Keratinocyte (primary cell): ENCODE measurements around the gene DDX51. TPM values are rescaled to one million over a fixed set of nuclear protein-coding genes. Genes with fewer than 3 reads are reported as not detected.

Source experiments
- DNase-seq: peaks from one replicate; pipeline ENCODE4 v3.0.0-alpha.2; 2011; ENCODE audit warnings: low read depth, missing footprints, low spot score
- FAIRE-seq: peaks from 2 replicates; lab custom pipeline; 2011; peaks lifted over from hg19 to GRCh38; lab: Jason Lieb, UNC
- H2AFZ ChIP-seq: 2 replicates; pipeline ENCODE4 v1.6.0; 2012; ENCODE audit warnings: low read length, control low read depth, inconsistent platforms; ENCODE audit not compliant: control insufficient read depth
- H3K27ac ChIP-seq: 2 replicates; pipeline ENCODE4 v1.5.1; 2011; ENCODE audit warnings: low read length; ENCODE audit not compliant: control insufficient read depth, insufficient read depth
- H3K27me3 ChIP-seq: 3 replicates; pipeline ENCODE4 v1.6.0; 2011; ENCODE audit warnings: low read length; ENCODE audit not compliant: control insufficient read depth, insufficient read depth; ENCODE audit errors: extremely low read depth
- H3K36me3 ChIP-seq, 2 experiments: 2 replicates in 1 of 2; 3 replicates in 1 of 2; pipeline ENCODE4 v1.5.1; 2011; ENCODE audit warnings: low read length in 2 of 2, mild to moderate bottlenecking in 1 of 2; ENCODE audit not compliant: control insufficient read depth in 2 of 2, insufficient read depth in 2 of 2; ENCODE audit errors: extremely low read depth in 1 of 2
- H3K4me1 ChIP-seq: 3 replicates; pipeline ENCODE4 v1.5.1; 2011; ENCODE audit warnings: low read length; ENCODE audit not compliant: control insufficient read depth, insufficient read depth; ENCODE audit errors: extremely low read depth
- H3K4me2 ChIP-seq: 3 replicates; pipeline ENCODE4 v1.6.0; 2011; ENCODE audit warnings: low read depth, low read length; ENCODE audit not compliant: control insufficient read depth, insufficient read depth; ENCODE audit errors: extremely low read depth
- H3K4me3 ChIP-seq, 3 experiments: fragments of 200-600 bp in 1 of 3; sonication (generic) in 1 of 3; 2 replicates in 2 of 3; 3 replicates in 1 of 3; pipeline ENCODE4 v1.5.1; 2011 to 2016; ENCODE audit warnings: low read length in 3 of 3, mild to moderate bottlenecking in 3 of 3, control low read depth in 2 of 3, inconsistent platforms in 1 of 3, low read depth in 1 of 3, mixed read lengths in 1 of 3, mixed run types in 1 of 3, moderate library complexity in 1 of 3; ENCODE audit not compliant: control insufficient read depth in 2 of 3, insufficient read depth in 2 of 3; ENCODE audit errors: extremely low read depth in 1 of 3
- H3K79me2 ChIP-seq: 2 replicates; pipeline ENCODE4 v1.6.0; 2012; ENCODE audit warnings: low read length; ENCODE audit not compliant: control insufficient read depth, insufficient read depth
- H3K9ac ChIP-seq: 3 replicates; pipeline ENCODE4 v1.6.0; 2011; ENCODE audit warnings: low read length; ENCODE audit not compliant: control insufficient read depth, insufficient read depth; ENCODE audit errors: extremely low read depth
- H3K9me1 ChIP-seq: 3 replicates; pipeline ENCODE4 v1.6.0; 2011; ENCODE audit warnings: low read length; ENCODE audit not compliant: control insufficient read depth, insufficient read depth; ENCODE audit errors: extremely low read depth
- H3K9me3 ChIP-seq: 2 replicates; pipeline ENCODE4 v1.5.1; 2012; ENCODE audit warnings: low read depth, low read length; ENCODE audit not compliant: control insufficient read depth
- H4K20me1 ChIP-seq: 3 replicates; pipeline ENCODE4 v1.6.0; 2011; ENCODE audit warnings: low read length; ENCODE audit not compliant: control insufficient read depth, insufficient read depth; ENCODE audit errors: extremely low read depth
- CTCF ChIP-seq, 3 experiments: IDR thresholded peaks in 1 of 3; conservative IDR thresholded peaks in 1 of 3; optimal IDR thresholded peaks in 1 of 3; 2 replicates in 2 of 3; 3 replicates in 1 of 3; pipeline versions ENCODE3 to v1.5.1; 2011; ENCODE audit warnings: low read length in 3 of 3, mild to moderate bottlenecking in 3 of 3, moderate library complexity in 2 of 3, control low read depth in 1 of 3, inconsistent platforms in 1 of 3; ENCODE audit not compliant: insufficient read depth in 2 of 3; ENCODE audit errors: extremely low read depth in 1 of 3
- EZH2 ChIP-seq: IDR thresholded peaks from one replicate; pipeline ENCODE4 v1.6.1; 2012; ENCODE audit warnings: inconsistent platforms, mild to moderate bottlenecking, low read length, moderate library complexity
- dilution Hi-C: fragments of 300-500 bp; cut with MboI; formaldehyde crosslinking; loops from one replicate; pipeline ENCODE4 v1.7.0; 2020; ENCODE audit warnings: low sequenced_read_pairs; ENCODE audit not compliant: extremely low pct_ligation_motif_present
- polyA plus RNA-seq, 5 experiments: library from polyadenylated mRNA; depleted of rRNA in 3 of 5; stranded (reverse) in 3 of 5; stranded (forward) in 1 of 5; unstranded in 1 of 5; fragments of >200 nt; gene quantifications; 1 replicate in 1 of 5; 2 replicates in 3 of 5; 3 replicates in 1 of 5; pipeline versions ENCODE4 v1.2.1 to v1.2.3, GENCODE V29; 2011 to 2012; ENCODE audit warnings: missing spikeins in 2 of 5, low read depth in 1 of 5, low replicate concordance in 1 of 5

DDX51 gene
- polyA plus RNA-seq, 1 donor (not counting 4 experiments of a cell fraction or from before 2014, with no cell fraction given): 7.4 TPM

GRCh38 chr12:132172619-132173018 is 28.5 kb upstream of the DDX51 start:
- Histone ChIP-seq H3K79me2 (no peaks in the 10 kb centered on the region), H4K20me1 (peaks cover 2% of the 10 kb centered on the region), H3K4me2 (no peak overlapping the region), H3K4me3 (no peak overlapping the region), H3K27me3 (peaks cover 36% of the 10 kb centered on the region), H3K9ac (no peak overlapping the region), H2AFZ (no peak overlapping the region), H3K9me3 (no peaks in the 10 kb centered on the region), H3K9me1 (no peaks in the 10 kb centered on the region), H3K36me3 (no peaks in the 10 kb centered on the region), H3K4me1 (no peaks in the 10 kb centered on the region), H3K27ac (no peak overlapping the region)
- DNase-seq (no peak), FAIRE-seq (no peak)
- no peak for TF ChIP-seq CTCF (optimal IDR thresholded peaks at IDR 0.05 in 1 of 3, IDR thresholded peaks at IDR 0.05 in 1 of 3, conservative IDR thresholded peaks at IDR 0.05 in 1 of 3; ENCODE audit: extremely low read depth in 1 of 3, insufficient read depth in 2 of 3, low read length in 3 of 3)
- TF ChIP-seq EZH2: no peak
- dilution Hi-C loops: no loop called here

GRCh38 chr12:132171968-132172521 is 27.9 kb upstream of the DDX51 start:
- peaks cover 32% of the 10 kb centered on the region for H3K27me3 ChIP-seq
- no peak overlapping the region for H3K4me3 ChIP-seq
- no peaks in the 10 kb centered on the region for H3K9me3 ChIP-seq
- TF ChIP-seq EZH2 (no peak), CTCF (optimal IDR thresholded peaks at IDR 0.05 in 1 of 3, IDR thresholded peaks at IDR 0.05 in 1 of 3, conservative IDR thresholded peaks at IDR 0.05 in 1 of 3; ENCODE audit: extremely low read depth in 1 of 3, insufficient read depth in 2 of 3, low read length in 3 of 3) (no peak)
- H3K9ac ChIP-seq: no peak overlapping the region
- dilution Hi-C loops: no loop called here
- no peaks in the 10 kb centered on the region for H3K36me3 ChIP-seq
- no peak overlapping the region for H3K4me2 ChIP-seq
- H3K79me2 ChIP-seq: no peaks in the 10 kb centered on the region
- H2AFZ ChIP-seq: no peak overlapping the region
- H3K9me1 ChIP-seq: no peaks in the 10 kb centered on the region
- H4K20me1 ChIP-seq: peaks cover 2% of the 10 kb centered on the region
- DNase-seq: no peak
- no peak overlapping the region for H3K27ac ChIP-seq
- no peaks in the 10 kb centered on the region for H3K4me1 ChIP-seq
- no peak for FAIRE-seq
